Activated CD4-positive, alpha-beta T cell treated with anti-CD3 and anti-CD28 coated beads, Interleukin-10, Interleukin-2, amounts not matched to agents 100 ng/mL and 50 ng/mL, durations not matched to agents 16 hours and 8 hours (primary cell): ENCODE data around the gene NT5E.

Experiments
- DNase-seq: peaks from one replicate; pipeline ENCODE4 v3.0.0-alpha.2; 2020

NT5E gene

GRCh38 chr6:85422996-85423395, 26.9 kb upstream of the NT5E start:
- no peak for DNase-seq

DNA sequence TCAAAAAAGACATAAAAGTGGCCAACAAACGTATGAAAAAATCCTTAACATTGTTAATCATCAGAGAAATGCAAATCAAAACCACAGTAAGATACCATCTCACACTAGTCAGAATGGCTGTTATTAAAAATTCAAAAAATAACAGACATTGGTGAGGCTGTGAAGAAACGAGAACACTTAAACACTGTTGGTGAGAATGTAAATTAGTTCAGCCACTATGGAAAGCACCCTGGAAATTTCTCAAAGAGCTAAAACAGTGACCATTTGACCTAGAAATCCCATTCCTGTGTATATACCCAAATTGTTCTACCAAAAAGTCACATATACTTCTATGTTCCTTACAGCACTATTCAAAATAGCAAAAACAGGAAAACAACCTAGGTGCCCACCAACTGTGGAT, 24.9 kb upstream of the NT5E start:
- DNase-seq, result no peak

DNA sequence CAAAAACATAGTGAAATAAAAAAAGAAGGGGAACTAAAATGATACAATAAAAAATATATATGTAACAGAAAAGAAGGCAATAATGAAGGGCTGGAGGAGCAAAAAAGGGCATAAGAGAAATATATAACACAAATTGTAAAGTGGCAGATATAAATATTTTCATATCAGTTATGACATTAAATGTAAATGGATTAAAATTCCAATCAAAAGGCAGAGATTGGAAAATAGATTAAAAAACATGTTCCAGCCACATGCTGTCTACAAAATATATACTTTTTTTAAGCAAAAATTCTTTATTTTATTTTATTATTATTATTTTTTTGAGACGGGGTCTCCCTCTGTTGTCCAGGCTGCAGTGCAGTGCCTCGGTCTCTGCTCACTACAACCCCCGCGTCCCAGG, 23.9 kb upstream of the NT5E start:
- no peak for DNase-seq

DNA sequence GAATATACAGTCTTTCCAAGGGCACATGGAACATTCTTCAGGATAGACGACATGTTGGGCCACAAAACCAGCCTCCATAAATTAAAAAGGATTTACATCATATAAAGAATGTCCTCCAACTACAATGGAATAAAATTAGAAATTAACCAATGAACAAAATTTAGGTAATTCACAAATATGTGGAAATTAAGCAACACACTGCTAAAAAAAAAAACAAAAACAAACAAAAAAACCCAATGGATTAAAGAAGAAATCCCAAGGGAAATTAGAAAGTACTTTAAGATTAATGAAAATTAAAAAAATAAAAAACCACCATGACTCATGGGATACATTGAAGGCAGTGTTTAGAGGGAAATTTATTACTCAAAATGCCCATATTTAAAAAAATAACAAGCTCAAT, 21.4 kb upstream of the NT5E start:
- DNase-seq, result no peak

DNA sequence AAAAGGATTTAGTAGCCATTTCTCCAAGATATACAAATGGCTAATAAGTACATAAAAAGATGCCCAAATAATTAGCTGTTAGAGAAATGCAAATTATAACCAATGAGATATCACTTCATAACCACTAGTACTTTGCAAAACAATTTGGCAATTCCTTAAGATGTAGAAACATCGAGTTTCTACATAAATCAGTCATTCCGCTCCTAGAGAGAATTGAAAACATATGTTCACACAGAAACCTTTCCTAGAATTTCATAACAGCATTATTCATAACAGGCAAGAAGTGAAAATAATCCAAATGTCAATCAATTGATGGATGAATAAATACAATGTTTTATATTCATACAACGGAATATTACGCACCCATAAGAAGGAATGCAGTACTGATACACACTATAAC, 20.5 kb upstream of the NT5E start:
- no peak for DNase-seq

- no peak for DNase-seq
Measured at GRCh38 chr6:85431271-85431670, 18.6 kb upstream of the NT5E start.

DNA sequence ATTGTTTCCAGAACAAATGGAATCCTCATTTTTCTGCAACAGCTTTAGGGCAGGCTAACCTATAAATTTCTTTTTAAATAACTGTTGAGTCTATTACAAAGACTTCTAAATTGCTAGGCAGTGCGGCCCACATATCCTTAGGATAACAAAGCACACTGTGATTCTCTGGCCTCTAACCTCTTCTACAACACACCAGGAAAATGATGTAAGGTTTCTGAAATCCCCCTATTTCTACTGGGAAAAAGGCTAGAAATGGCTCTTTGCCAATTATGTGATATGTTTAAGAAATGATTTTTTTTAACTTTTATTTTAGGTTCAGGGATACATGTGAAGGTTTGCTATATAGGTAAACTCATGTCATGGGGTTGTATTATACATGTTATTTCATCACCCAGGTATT, 17.3 kb upstream of the NT5E start:
- no peak for DNase-seq

DNA sequence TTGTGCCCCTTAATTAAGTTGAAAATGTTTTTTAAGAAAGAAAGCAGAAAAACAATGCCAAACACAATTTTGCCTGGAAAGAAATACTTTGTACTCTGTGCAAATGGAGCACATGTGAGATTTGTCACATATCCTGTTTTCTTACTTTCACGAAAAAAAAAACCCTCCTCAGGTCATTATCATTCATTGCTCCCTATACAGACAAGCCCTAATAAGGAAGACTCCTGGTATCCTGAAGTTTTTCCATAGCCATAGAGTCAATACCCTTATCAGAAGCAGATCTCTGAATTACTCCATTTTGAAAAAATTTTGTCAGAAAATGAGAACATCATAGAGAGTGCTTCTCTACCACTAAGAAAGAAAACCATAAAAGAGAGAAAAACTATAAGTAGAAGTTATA, 14.0 kb upstream of the NT5E start:
- no peak for DNase-seq

DNA sequence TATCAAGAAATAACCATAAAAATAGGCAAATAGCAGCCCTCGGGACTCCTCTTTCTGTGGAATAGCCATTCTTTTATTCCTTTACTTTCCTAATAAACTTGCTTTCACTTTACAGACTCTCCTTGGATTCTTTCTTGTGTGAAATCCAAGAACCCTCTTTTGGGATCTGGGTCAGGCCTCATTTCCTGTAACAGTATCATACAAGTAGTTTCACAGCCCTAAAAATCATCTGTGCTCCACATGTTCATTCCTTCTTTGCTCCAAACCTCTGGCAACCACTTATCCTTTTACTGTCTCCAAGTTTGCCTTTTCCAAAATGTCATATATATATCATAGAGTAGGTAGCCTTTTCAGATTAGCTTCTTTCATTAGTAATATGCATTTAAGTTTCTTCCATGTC, 13.5 kb upstream of the NT5E start:
- no peak for DNase-seq

- DNase-seq, result no peak
Measured at GRCh38 chr6:85436939-85437495, 12.9 kb upstream of the NT5E start.

DNA sequence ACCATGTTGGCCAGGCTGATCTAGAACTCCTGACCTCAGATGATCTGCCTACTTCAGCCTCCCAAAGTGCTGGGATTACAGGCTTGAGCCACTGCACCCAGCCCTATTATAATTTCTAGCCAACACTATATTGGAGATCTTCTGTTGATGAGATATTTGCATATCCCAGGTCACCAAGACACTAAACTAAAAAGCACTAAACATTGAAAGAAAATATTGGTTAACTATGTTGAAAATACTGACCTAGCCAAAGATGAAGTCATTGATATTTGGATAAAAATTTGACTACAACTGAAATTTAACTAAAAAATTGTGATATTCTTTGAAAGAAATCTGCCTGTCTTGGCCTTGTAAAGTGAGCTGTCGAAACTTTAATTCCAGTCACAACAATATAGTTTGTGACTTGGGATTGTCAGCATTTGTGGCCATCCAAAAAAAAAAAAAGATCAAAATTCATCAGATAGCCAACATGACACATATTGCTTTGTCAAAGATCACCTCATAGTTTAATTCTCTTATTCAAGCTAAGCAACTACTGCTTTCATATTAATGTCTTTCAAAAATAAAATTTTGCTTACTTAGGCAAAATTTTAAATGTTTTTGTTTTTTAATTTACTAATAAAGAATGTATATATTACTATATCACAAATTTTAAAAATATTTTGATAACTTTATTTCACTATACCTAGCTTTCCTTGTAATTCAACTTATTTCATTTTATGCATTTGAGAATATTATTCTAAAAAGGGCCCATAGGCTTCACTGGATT, 6.3 kb upstream of the NT5E start:
- DNase-seq, result no peak

GRCh38 chr6:85449388-85449817, 480 bp upstream of the NT5E start:
- peak; percentile 38 for DNase-seq

DNA sequence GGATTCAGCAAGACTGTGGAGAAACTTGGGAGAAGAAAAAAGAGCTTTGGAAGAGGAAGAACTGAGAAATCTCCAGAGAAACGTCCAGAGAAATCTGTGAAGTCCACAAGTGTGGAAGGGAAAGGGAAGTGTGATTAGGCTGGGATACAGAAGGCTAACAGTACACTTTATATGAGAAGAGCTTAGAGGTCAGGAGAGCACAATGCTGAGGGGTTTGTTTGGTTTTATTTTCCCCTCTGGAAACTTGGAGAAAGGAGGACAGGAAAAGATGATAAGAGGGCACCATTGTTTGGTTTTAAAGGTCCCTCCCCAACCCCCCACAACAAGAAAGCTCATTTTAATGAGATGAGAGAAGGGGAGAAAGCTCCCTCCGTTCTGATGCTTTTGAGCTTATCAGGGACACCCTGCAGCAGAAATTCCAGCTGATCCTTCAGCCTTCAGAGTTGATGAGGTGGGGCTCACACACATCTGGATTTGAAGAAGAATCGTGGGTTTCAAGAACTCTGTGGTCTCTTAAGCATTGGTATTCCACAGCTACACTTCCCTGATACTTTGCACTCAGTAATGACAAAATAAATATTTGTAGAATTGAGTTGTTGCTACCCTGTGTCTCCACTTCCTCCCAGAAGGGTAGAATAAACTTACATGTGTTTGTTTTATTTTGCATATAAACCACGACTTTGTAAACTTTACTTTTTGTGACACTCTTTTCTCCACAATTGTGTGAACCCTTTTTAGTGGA, 1.9 kb downstream of the NT5E start:
- no peak for DNase-seq

GRCh38 chr6:85452441-85452881, 2.6 kb downstream of the NT5E start:
- DNase-seq, result no peak

DNA sequence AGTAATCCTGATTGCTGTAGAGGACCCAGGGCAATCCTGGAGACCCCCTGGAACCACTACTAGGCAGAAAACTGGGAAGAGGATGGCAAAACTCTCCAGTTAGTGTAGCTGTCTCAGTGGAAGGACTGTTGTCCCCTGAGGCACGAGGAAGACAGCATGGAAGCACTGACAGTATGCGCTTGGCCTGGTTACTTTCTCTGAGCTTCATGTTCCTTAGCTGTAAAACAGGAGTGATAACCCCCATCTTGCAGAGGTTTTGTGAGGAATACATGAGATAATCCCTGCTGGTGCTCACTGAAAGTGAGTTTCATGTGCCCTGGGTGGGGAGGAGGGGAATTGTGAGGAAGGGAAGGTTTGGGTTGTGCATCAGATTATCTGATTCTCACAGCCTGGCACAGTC, 3.2 kb downstream of the NT5E start:
- no peak for DNase-seq

- no peak for DNase-seq
Measured at GRCh38 chr6:85453490-85453889, 3.6 kb downstream of the NT5E start.

GRCh38 chr6:85455471-85456026, 5.7 kb downstream of the NT5E start:
- DNase-seq, result no peak

GRCh38 chr6:85456782-85457181, 6.9 kb downstream of the NT5E start:
- DNase-seq, result no peak

GRCh38 chr6:85458184-85458583, 8.3 kb downstream of the NT5E start:
- DNase-seq, result no peak

GRCh38 chr6:85458782-85459181, 8.9 kb downstream of the NT5E start:
- DNase-seq, result no peak

DNA sequence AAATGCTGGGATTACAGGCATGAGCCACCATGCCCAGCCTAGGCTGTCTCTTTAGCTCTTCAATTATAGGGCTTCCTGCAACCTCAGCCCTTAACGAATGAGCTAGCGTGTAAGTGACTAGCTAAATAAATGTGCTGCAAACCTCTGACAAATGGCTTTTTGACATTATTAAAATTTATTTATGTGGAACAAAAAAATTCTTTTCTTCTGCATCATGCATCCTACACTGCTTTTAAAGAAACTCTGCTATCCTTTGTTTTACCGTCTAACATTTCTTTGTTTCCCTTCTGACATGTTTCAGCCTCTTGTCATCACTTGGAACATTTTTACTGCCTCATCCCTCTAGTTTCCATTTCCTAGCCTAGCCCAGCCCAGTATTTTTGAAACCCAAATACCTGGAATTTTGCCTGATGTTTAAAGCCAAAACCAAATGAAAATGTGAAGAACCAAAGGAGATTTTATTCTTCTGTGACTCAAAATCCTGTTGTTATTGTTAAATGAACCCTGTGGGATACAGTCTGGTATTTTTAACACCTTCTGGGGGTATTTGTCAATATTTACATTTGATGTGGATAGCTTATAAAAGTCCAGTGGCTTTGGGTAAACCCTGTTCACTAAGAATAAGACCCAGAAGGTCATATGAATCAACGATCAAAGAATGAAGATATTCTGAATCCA, 9.5 kb downstream of the NT5E start:
- DNase-seq, result no peak

DNA sequence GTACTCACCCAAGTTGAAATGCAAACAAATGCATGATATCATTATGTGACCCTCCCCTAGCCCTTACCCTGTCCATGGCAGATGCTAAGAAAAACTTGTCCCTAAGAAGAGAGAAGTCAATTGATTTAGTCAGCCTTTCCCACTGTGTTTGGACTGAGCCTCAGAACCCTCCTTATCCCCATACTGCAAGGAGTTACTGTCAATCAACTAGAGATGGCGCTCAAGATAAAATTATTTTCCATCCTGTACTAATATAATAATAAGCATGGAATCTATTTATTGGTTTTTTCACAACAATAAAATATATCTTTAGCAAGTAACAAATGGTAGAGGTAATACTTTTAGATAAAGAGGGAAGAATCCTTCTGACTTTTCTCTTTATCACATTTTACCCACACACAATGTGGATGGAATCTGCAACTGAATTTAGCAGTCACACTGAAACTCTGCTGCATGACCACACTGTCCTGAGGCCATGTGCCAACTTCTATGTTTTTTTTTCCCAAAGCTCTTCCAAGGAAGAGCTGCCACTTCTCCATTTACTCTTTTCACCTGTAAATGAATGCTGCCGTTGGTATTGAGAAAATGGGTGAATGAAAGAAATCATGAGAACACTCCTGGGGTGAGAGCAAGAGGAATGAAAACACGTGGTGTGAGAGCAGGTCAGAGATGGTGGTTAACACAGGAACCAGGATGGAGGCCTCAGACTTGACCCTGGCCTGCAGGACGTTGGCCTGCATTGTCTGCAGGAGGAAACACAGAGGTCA, 10.5 kb downstream of the NT5E start:
- no peak for DNase-seq
